ENCODE measurements around the gene ABCA13. TPM values are rescaled to one million over a fixed set of nuclear protein-coding genes. Genes with fewer than 3 reads are reported as not detected.

The ABCA13 gene
- total RNA-seq, 1 donor from 2014 or later = not detected

- Histone ChIP-seq H3K9me3 (replicated peaks) (no peaks in the 10 kb centered on the region), H3K4me1 (no peaks in the 10 kb centered on the region), H3K36me3 (no peaks in the 10 kb centered on the region), H3K27ac (replicated peaks) (no peak overlapping the region), H3K4me3 (no peak overlapping the region), H3K27me3 (ENCODE audit: low read depth) (peaks cover 9% of the 10 kb centered on the region)
- intact Hi-C loops (cut with micrococcal nuclease) = no loop called here
- TF ChIP-seq, protein P1, sequence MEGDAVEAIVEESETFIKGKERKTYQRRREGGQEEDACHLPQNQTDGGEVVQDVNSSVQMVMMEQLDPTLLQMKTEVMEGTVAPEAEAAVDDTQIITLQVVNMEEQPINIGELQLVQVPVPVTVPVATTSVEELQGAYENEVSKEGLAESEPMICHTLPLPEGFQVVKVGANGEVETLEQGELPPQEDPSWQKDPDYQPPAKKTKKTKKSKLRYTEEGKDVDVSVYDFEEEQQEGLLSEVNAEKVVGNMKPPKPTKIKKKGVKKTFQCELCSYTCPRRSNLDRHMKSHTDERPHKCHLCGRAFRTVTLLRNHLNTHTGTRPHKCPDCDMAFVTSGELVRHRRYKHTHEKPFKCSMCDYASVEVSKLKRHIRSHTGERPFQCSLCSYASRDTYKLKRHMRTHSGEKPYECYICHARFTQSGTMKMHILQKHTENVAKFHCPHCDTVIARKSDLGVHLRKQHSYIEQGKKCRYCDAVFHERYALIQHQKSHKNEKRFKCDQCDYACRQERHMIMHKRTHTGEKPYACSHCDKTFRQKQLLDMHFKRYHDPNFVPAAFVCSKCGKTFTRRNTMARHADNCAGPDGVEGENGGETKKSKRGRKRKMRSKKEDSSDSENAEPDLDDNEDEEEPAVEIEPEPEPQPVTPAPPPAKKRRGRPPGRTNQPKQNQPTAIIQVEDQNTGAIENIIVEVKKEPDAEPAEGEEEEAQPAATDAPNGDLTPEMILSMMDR (IDR thresholded peaks at IDR 0.05; ENCODE audit: borderline replicate concordance) = no peak
- no peak for DNase-seq
Observed at GRCh38 chr7:48175019-48175418, 3.8 kb downstream of the ABCA13 start.

- intact Hi-C loops (cut with micrococcal nuclease) = no loop called here
- Histone ChIP-seq H3K9me3 (replicated peaks) (no peaks in the 10 kb centered on the region), H3K36me3 (no peaks in the 10 kb centered on the region), H3K27me3 (ENCODE audit: low read depth) (peaks cover 9% of the 10 kb centered on the region), H3K4me1 (no peaks in the 10 kb centered on the region), H3K27ac (replicated peaks) (no peak overlapping the region), H3K4me3 (no peak overlapping the region)
- TF ChIP-seq, protein P1 (IDR thresholded peaks at IDR 0.05; ENCODE audit: borderline replicate concordance) = no peak
- DNase-seq = no peak
Observed at GRCh38 chr7:48176356-48176893, 5.2 kb downstream of the ABCA13 start.

DNA sequence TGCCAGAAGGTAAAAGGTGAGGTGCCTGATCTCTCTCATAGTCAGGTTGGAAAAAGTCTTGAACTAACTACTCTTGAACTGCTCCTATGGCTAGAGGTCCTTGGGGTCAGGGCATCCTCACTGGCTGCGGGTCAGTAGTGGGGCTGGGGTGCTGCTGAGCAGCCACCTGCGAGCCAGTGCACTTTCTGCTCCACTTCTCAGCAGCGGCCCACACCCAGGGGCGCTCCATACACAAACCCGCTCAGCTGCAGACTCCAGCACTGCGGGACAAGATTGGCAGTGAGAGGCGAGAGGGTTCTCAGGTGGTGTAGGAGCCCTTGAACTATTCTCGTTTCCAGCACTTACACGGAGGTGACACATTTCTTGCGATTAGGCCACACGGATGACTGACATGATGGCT is 6.0 kb downstream of the ABCA13 start:
- no peak overlapping the region for H3K4me3 ChIP-seq
- H3K4me1 ChIP-seq = no peaks in the 10 kb centered on the region
- peaks cover 9% of the 10 kb centered on the region for H3K27me3 ChIP-seq (ENCODE audit: low read depth)
- TF ChIP-seq, protein P1 (IDR thresholded peaks at IDR 0.05; ENCODE audit: borderline replicate concordance) = no peak
- H3K9me3 ChIP-seq (replicated peaks) = no peaks in the 10 kb centered on the region
- intact Hi-C loops (cut with micrococcal nuclease) = no loop called here
- no peaks in the 10 kb centered on the region for H3K36me3 ChIP-seq
- no peak for DNase-seq
- H3K27ac ChIP-seq (replicated peaks) = no peak overlapping the region

DNA sequence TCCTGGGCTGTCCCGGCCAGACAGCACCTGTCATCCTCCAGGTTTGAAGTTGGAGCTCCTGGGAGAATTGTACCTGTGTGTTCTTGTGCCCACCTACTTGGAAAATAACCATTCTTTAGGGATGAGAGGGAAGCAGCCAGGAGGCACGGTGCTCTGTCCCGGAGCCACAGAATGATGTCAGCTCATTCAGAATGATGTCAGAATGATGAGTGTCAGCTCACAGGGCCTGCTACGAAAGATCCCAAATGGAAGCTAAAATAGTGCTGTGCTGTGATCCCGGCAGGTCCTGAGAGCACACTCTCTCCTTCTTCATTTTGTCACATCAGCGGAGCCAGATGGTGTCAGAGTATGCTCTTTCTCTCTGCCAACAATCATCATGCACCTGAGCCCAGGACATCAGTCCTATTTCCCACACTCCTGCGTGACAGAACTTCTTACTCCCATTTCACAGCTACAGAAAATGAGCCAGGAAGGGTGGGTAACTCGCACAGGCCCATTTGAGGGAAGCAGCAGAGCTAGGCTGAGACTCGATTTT is 8.3 kb downstream of the ABCA13 start:
- Histone ChIP-seq H3K4me1 (no peaks in the 10 kb centered on the region), H3K27me3 (ENCODE audit: low read depth) (peaks cover 9% of the 10 kb centered on the region), H3K36me3 (no peaks in the 10 kb centered on the region), H3K9me3 (replicated peaks) (no peaks in the 10 kb centered on the region), H3K4me3 (no peak overlapping the region), H3K27ac (replicated peaks) (no peak overlapping the region)
- TF ChIP-seq, protein P1 (IDR thresholded peaks at IDR 0.05; ENCODE audit: borderline replicate concordance) = no peak
- DNase-seq = no peak
- intact Hi-C loops (cut with micrococcal nuclease) = no loop called here

- no peaks in the 10 kb centered on the region for H3K9me3 ChIP-seq (replicated peaks)
- TF ChIP-seq, protein P1 (IDR thresholded peaks at IDR 0.05; ENCODE audit: borderline replicate concordance) = no peak
Observed at GRCh38 chr7:48180981-48181380, 9.7 kb downstream of the ABCA13 start.

More at GRCh38 chr7:48180981-48181380, 9.7 kb downstream of the ABCA13 start:
- Histone ChIP-seq H3K27me3 (ENCODE audit: low read depth) (peaks cover 9% of the 10 kb centered on the region), H3K4me1 (no peaks in the 10 kb centered on the region), H3K27ac (replicated peaks) (no peak overlapping the region), H3K36me3 (no peaks in the 10 kb centered on the region), H3K4me3 (no peak overlapping the region)
- intact Hi-C loops (cut with micrococcal nuclease) = no loop called here
- no peak for DNase-seq

Measured in left ventricle myocardium inferior (tissue), 1 donor.